GM10248 (cell line): ENCODE measurements around the gene PLPPR5.

Experiments used
- CTCF ChIA-PET: fragments of 300-600 bp; sonication (Branson Sonifier 250); formaldehyde crosslinking; extraction: SDS; loops from one replicate; lab custom pipeline; 2021; ENCODE audit warnings: antibody characterized with exemption; lab: Yijun Ruan, JAX
- POLR2A ChIA-PET: fragments of 350-650 bp; sonication (Branson Sonifier 250); formaldehyde crosslinking; extraction: SDS; loops from one replicate; lab custom pipeline; 2020; ENCODE audit warnings: antibody characterized with exemption; lab: Yijun Ruan, JAX
- DNase-seq: peaks from one replicate; pipeline ENCODE4 v3.0.0; 2012; ENCODE audit errors: extremely low spot score
- CTCF ChIP-seq: IDR thresholded peaks from 2 replicates; pipeline ENCODE4 v1.5.1; 2012; ENCODE audit warnings: mild to moderate bottlenecking, low read depth; ENCODE audit errors: extremely low read depth, missing control alignments, control extremely low read depth

PLPPR5 gene

GRCh38 chr1:98962156-98962555, 42.5 kb downstream of the PLPPR5 start:
- TF ChIP-seq CTCF, result no peak
- POLR2A ChIA-PET, result no interaction called here
- DNase-seq, result no peak
- CTCF ChIA-PET, result no interaction called here

DNA sequence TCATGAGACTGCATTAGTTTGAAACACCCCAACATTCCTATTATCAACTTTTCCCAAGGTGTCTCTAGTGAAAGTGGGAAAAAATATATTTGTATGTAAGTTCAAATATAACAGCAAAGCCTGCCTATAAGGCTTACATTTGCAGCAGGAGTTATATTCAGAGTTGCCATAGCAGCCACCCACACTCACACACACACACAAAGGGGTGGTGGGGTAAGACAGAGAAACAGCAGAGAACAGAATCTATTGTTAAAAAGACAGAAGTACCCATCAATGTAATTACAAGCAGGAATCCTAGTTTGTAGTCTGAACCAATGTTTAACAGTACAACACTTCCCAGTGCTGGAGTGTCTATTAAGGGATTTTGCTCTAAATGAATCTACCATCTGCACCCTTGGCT, 55.0 kb downstream of the PLPPR5 start:
- POLR2A ChIA-PET, result no interaction called here
- CTCF ChIA-PET, result no interaction called here
- TF ChIP-seq CTCF, result no peak
- DNase-seq, result no peak

DNA sequence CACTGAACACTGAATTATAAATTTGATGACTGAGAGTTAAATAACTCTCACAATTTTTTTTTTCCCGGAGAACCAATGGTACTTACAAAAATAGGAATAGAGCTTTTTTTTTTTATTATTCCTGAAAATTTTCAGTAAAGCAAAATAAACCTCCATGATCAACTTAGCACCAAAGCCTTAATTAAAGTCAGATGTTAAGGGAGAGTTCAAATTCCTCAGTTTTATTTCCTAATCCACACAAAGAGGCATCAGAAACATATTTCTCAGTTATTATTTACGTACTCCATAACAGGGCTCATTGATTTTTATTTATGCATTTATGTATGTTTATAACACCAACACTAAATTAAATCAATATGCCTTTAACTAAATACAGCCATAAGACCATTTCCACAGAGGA, 55.5 kb downstream of the PLPPR5 start:
- no peak for DNase-seq
- CTCF ChIA-PET, result no interaction called here
- no peak for TF ChIP-seq CTCF
- POLR2A ChIA-PET, result no interaction called here

DNA sequence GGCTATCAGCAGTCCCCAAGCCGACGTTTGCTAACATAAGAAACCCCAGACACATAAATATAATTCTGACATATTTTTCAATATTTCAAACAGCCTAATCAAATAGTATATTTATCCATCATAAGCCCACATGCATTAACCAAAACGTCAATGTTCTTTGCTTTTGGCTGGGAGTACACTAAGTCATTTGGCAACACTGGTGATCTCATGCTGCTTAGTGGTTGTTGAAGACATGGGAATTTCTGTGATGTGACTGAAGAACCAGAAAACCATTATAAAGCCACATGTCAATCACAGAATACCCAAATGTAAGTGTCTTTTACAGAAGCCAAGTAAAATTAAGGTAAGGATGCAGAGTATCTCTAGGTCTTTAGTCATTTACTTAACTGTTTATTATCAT, 57.6 kb downstream of the PLPPR5 start:
- POLR2A ChIA-PET, result no interaction called here
- CTCF ChIA-PET, result interaction anchor here (1.9 kb wide), 1 partner anchor 9 kb away, joined by 7 read pairs; no protein-coding TSS in a partner anchor
- no peak for TF ChIP-seq CTCF
- no peak for DNase-seq

- POLR2A ChIA-PET, result no interaction called here
- no peak for TF ChIP-seq CTCF
- CTCF ChIA-PET, result no interaction called here
- DNase-seq, result no peak
Measured at GRCh38 chr1:98940722-98941079, 64.0 kb downstream of the PLPPR5 start.

DNA sequence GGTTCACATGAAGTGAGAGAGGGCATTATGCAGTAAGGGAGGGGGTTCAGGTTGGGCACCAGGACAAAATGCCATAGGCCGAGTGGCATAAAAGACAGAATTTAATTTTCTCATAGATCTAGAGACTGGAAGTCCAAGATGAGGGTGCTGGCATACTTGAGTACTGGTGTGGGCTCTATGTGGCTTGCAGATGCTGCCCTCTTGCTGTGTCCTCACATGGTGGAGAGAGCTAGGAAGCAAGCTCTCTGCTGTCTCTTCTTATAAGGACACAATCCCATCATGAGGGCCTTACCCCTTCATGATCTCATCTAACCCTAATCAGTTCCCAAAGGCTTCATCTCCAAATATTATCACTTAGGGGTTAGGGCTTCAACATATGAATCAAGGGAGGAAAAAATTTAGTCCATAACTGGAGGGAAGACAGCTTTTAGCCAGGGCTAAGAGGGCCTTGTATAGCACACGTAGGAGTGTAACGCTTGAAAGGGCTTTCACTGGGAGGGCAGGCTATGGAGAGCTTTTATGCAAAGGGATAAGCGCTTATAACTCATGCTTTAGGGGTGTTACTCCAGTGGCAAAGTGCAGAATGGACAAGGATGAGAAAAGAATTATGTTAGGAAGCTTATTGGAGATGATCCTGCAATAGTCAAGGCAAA, 64.5 kb downstream of the PLPPR5 start:
- TF ChIP-seq CTCF, result no peak
- ChIA-PET POLR2A (no interaction called here), CTCF (no interaction called here)
- DNase-seq, result no peak
